IMR-90 (cell line): ENCODE data around the gene TLCD4. TPM values are rescaled to one million over a fixed set of nuclear protein-coding genes. Genes with fewer than 3 reads are reported as not detected.

Experiments
- ATAC-seq: fragments of 200-7000 bp; cut with Tn5 transposase; 2 replicates; pipeline ENCODE4 v1.9.1; 2020; ENCODE audit warnings: low read depth, mild to moderate bottlenecking, moderate library complexity
- BruUV-seq: library from RNA; stranded (reverse); fragments of 400-500 nt; replicated peaks from 2 replicates; lab custom pipeline; 2021; lab: Mats Ljungman, UMichigan
- CTCF ChIA-PET: fragments of 300-600 bp; formaldehyde crosslinking; extraction: SDS; loops from one replicate; lab custom pipeline; 2021; ENCODE audit warnings: antibody characterized with exemption; lab: Yijun Ruan, JAX
- POLR2A ChIA-PET: fragments of 300-600 bp; sonication (Branson Sonifier 250); formaldehyde crosslinking; loops from one replicate; lab custom pipeline; 2022; ENCODE audit warnings: antibody characterized with exemption; ENCODE audit not compliant: unreplicated experiment; lab: Charles Lee
- DNase-seq: peaks from one replicate; pipeline ENCODE4 v3.0.0; 2013
- H2AFZ ChIP-seq: replicated peaks from 2 replicates; pipeline ENCODE3; 2013; ENCODE audit warnings: low read length, mild to moderate bottlenecking; ENCODE audit not compliant: poor library complexity
- H2AK5ac ChIP-seq: 2 replicates; pipeline ENCODE4 v1.6.1; 2013; ENCODE audit warnings: low read depth, low read length, inconsistent platforms
- H2AK9ac ChIP-seq: replicated peaks from 2 replicates; pipeline ENCODE3; 2013; ENCODE audit warnings: mild to moderate bottlenecking, low read depth, low read length, moderate library complexity; ENCODE audit not compliant: poor library complexity
- H2BK120ac ChIP-seq: 2 replicates; pipeline ENCODE4 v1.6.1; 2013; ENCODE audit warnings: low read depth, low read length, inconsistent platforms
- H2BK15ac ChIP-seq: 3 replicates; pipeline ENCODE4 v1.6.1; 2013; ENCODE audit warnings: low read depth, low read length, inconsistent platforms
- H2BK20ac ChIP-seq: 2 replicates; pipeline ENCODE4 v1.6.1; 2013; ENCODE audit warnings: low read depth, mild to moderate bottlenecking, inconsistent platforms, low read length, moderate library complexity
- H2BK5ac ChIP-seq: 2 replicates; pipeline ENCODE4 v1.6.1; 2013; ENCODE audit warnings: mild to moderate bottlenecking, low read depth, low read length, inconsistent platforms; ENCODE audit not compliant: poor library complexity, severe bottlenecking
- H3K14ac ChIP-seq: replicated peaks from 2 replicates; pipeline ENCODE4 v1.6.1; 2013; ENCODE audit warnings: low read depth, low read length, inconsistent platforms
- H3K18ac ChIP-seq: 2 replicates; pipeline ENCODE4 v1.6.1; 2013; ENCODE audit warnings: low read depth, low read length, control low read depth
- H3K23ac ChIP-seq: 2 replicates; pipeline ENCODE4 v1.6.1; 2013; ENCODE audit warnings: low read depth, low read length, inconsistent platforms
- H3K27ac ChIP-seq: 2 replicates; pipeline ENCODE4 v1.5.1; 2013; ENCODE audit warnings: mild to moderate bottlenecking, control low read depth, low read length; ENCODE audit not compliant: insufficient read depth
- H3K27me3 ChIP-seq: 2 replicates; pipeline ENCODE4 v1.6.1; 2013; ENCODE audit warnings: low read length; ENCODE audit not compliant: control insufficient read depth, insufficient read depth
- H3K36me3 ChIP-seq: 2 replicates; pipeline ENCODE4 v1.6.1; 2013; ENCODE audit warnings: low read length, mixed read lengths; ENCODE audit not compliant: control insufficient read depth, insufficient read depth
- H3K4ac ChIP-seq: 2 replicates; pipeline ENCODE4 v1.6.1; 2013; ENCODE audit warnings: low read depth, low read length, inconsistent platforms
- H3K4me1 ChIP-seq: 2 replicates; pipeline ENCODE4 v1.6.1; 2013; ENCODE audit warnings: low read length, mixed read lengths; ENCODE audit not compliant: control insufficient read depth, insufficient read depth
- H3K4me2 ChIP-seq: 2 replicates; pipeline ENCODE4 v1.6.1; 2013; ENCODE audit warnings: low read depth, mild to moderate bottlenecking, control low read depth, low read length, moderate library complexity
- H3K4me3 ChIP-seq: 2 replicates; pipeline ENCODE4 v1.5.1; 2013; ENCODE audit warnings: low read depth, mild to moderate bottlenecking, control low read depth, low read length, moderate library complexity; ENCODE audit not compliant: insufficient read depth
- H3K56ac ChIP-seq: 2 replicates; pipeline ENCODE4 v1.6.1; 2013; ENCODE audit warnings: low read length, inconsistent platforms; ENCODE audit not compliant: insufficient read depth; ENCODE audit errors: extremely low read depth
- H3K79me1 ChIP-seq, 2 experiments: 2 replicates each; pipeline ENCODE4 v1.6.1; 2013; ENCODE audit warnings: low read length in 2 of 2, inconsistent platforms in 1 of 2, low read depth in 1 of 2
- H3K9ac ChIP-seq: 2 replicates; pipeline ENCODE4 v1.6.1; 2013; ENCODE audit warnings: low read depth, low read length, control low read depth
- H3K9me1 ChIP-seq: 2 replicates; pipeline ENCODE4 v1.6.1; 2013; ENCODE audit warnings: low read length, inconsistent platforms; ENCODE audit not compliant: insufficient read depth
- H3K9me3 ChIP-seq: 2 replicates; pipeline ENCODE4 v1.6.1; 2013; ENCODE audit warnings: low read length; ENCODE audit not compliant: control insufficient read depth, insufficient read depth
- H4K20me1 ChIP-seq: 2 replicates; pipeline ENCODE4 v1.6.1; 2013; ENCODE audit warnings: low read length, inconsistent platforms; ENCODE audit not compliant: insufficient read depth
- H4K5ac ChIP-seq: 2 replicates; pipeline ENCODE4 v1.6.1; 2013; ENCODE audit warnings: mild to moderate bottlenecking, low read depth, low read length, control low read depth
- H4K8ac ChIP-seq, 2 experiments: 2 replicates each; pipeline ENCODE4 v1.6.1; 2013; ENCODE audit warnings: low read depth in 2 of 2, low read length in 2 of 2, control low read depth in 1 of 2, inconsistent platforms in 1 of 2
- H4K91ac ChIP-seq: 2 replicates; pipeline ENCODE4 v1.6.1; 2013; ENCODE audit warnings: low read depth, low read length, inconsistent platforms; ENCODE audit not compliant: insufficient read depth
- BHLHE40 ChIP-seq: fragments of 150-350 bp; IDR thresholded peaks from 2 replicates; pipeline ENCODE4 v1.6.1; 2016; ENCODE audit warnings: mild to moderate bottlenecking, low read depth, low read length
- CTCF ChIP-seq: conservative IDR thresholded peaks from 2 replicates; pipeline ENCODE4 v1.5.1; 2012; ENCODE audit warnings: mild to moderate bottlenecking, low read depth, low read length, improper control_type of control experiment
- RAD21 ChIP-seq: IDR thresholded peaks from 2 replicates; pipeline ENCODE4 v1.6.1; 2012; ENCODE audit warnings: low read length, improper control_type of control experiment
- WGBS, 2 experiments: methylation state at CpG; one replicate each; pipeline versions ENCODE4 v1.1.5 to v1.1.7; 2013; ENCODE audit warnings: missing lambda C conversion rate in 2 of 2; ENCODE audit not compliant: insufficient read length in 1 of 2; ENCODE audit errors: extremely low coverage in 2 of 2; 5-methylcytosine and 5-hydroxymethylcytosine counted together
- dilution Hi-C: fragments of 300-500 bp; cut with HindIII; formaldehyde crosslinking; loops from one replicate; pipeline ENCODE4 v1.14.3; 2018; ENCODE audit warnings: low sequenced_read_pairs; ENCODE audit not compliant: unreplicated experiment
- in situ Hi-C: fragments of 300-500 bp; cut with MboI; formaldehyde crosslinking; loops from 3 replicates; pipeline ENCODE4 v1.14.3; 2019; ENCODE audit warnings: low sequenced_read_pairs, inconsistent platforms, mixed read lengths
- intact Hi-C: fragments of 100-400 bp; cut with micrococcal nuclease; formaldehyde crosslinking; loops from 2 replicates; pipeline ENCODE4 v1.10.0; 2022
- polyA plus RNA-seq, 3 experiments: library from polyadenylated mRNA; depleted of rRNA; stranded (reverse); fragments of >200 nt; gene quantifications; 2 replicates each; pipeline ENCODE4 v1.2.3, GENCODE V29; 2012; ENCODE audit warnings: low replicate concordance in 1 of 3
- total RNA-seq: library from RNA; depleted of rRNA; stranded (reverse); fragments of >200 nt; gene quantifications from 2 replicates; pipeline ENCODE4 v1.2.3, GENCODE V29; 2012

The TLCD4 gene
- total and polyA plus RNA-seq, 2 of the 4 experiments (the other 2 are of a cell fraction) = 0.22 to 0.36 TPM

- ATAC-seq (peak; percentile 42), DNase-seq (peak; percentile 22)
- H4K91ac ChIP-seq = no peak overlapping the region
- peak overlapping the region; percentile 21 for H2AFZ ChIP-seq
- CTCF ChIA-PET = interaction anchor here (0.5 to 1.6 kb wide), 6 partner anchors 10 to 117 kb away, joined by 3 to 7 read pairs (median 3); partner anchors contain the start of gene RWDD3
- dilution Hi-C loops = no loop called here
- H2BK5ac ChIP-seq = no peak overlapping the region
- no peak overlapping the region for H3K14ac ChIP-seq
- H4K20me1 ChIP-seq = no peaks in the 10 kb centered on the region
- intact Hi-C loops = loop anchor here (1.0 to 2.0 kb wide), 2 partner anchors 43 to 116 kb away; no protein-coding TSS in a partner anchor
- H4K8ac ChIP-seq = no peak overlapping the region
- H3K9me3 ChIP-seq = no peaks in the 10 kb centered on the region
- no peak overlapping the region for H2BK15ac ChIP-seq
- H2AK9ac ChIP-seq = no peak overlapping the region
- BruUV-seq = no TSS peak
- no peak overlapping the region for H2BK120ac ChIP-seq
- no peaks in the 10 kb centered on the region for H3K79me1 ChIP-seq
- WGBS, 2 experiments = 0% methylated on average over 5 of the region's 17 CpGs; no CpG with 5 or more reads in 1 of the 2 experiments
- peak; percentile 35 for TF ChIP-seq CTCF
- no peak for TF ChIP-seq BHLHE40
- peak; percentile 27; the same call in 1 of the 2 replicates for TF ChIP-seq RAD21
- no peak overlapping the region for H2AK5ac ChIP-seq
- peaks cover 30% of the 10 kb centered on the region for H3K27me3 ChIP-seq
- in situ Hi-C loops = no loop called here
- peaks cover 4% of the 10 kb centered on the region; the same call in 1 of the 2 replicates for H3K9me1 ChIP-seq
- no peak overlapping the region for H4K5ac ChIP-seq
- peak overlapping the region; percentile 66 for H3K4me3 ChIP-seq
- H3K4ac ChIP-seq = no peak overlapping the region
- peak overlapping the region; percentile 10; the same call in 1 of the 2 replicates for H3K9ac ChIP-seq
- no peak overlapping the region for H3K18ac ChIP-seq
- no peaks in the 10 kb centered on the region for H3K4me1 ChIP-seq
- no peak overlapping the region for H3K56ac ChIP-seq
- POLR2A ChIA-PET = no interaction called here
- H3K36me3 ChIP-seq = no peaks in the 10 kb centered on the region
- H2BK20ac ChIP-seq = no peak overlapping the region
- H3K27ac ChIP-seq = no peak overlapping the region
- peak overlapping the region; percentile 63 for H3K4me2 ChIP-seq
- H3K23ac ChIP-seq = no peak overlapping the region
Observed at GRCh38 chr1:95116580-95117206, 462 bp upstream of the TLCD4 start.
